Neural cell (in vitro differentiated cells): ENCODE results near the gene STX12. TPM values are rescaled to one million over a fixed set of nuclear protein-coding genes. Genes with fewer than 3 reads are reported as not detected.

Experiments used
- H2AFZ ChIP-seq: fragments of 200-600, 300-800 bp; sonication (generic), shearing (Covaris generic); 2 replicates; pipeline ENCODE4 v1.6.0; 2014; ENCODE audit warnings: low read depth, mild to moderate bottlenecking, antibody characterized with exemption, low read length, moderate library complexity
- H3F3A ChIP-seq: fragments of 200-600 bp; shearing (Covaris generic); 2 replicates; pipeline ENCODE4 v1.6.1; 2016; ENCODE audit warnings: mild to moderate bottlenecking, moderate library complexity, mixed read lengths, antibody characterized with exemption, low read length; ENCODE audit not compliant: insufficient read depth, poor library complexity, severe bottlenecking
- H3K27ac ChIP-seq: fragments of 200-600, 300-800 bp; sonication (generic), shearing (Covaris generic); 2 replicates; pipeline ENCODE4 v1.5.1; 2014; ENCODE audit warnings: mild to moderate bottlenecking, low read length, moderate library complexity
- H3K27me3 ChIP-seq: fragments of 300-800, 200-600 bp; sonication (generic), shearing (Covaris generic); 2 replicates; pipeline ENCODE4 v1.6.0; 2014; ENCODE audit warnings: mild to moderate bottlenecking, low read depth, low read length, moderate library complexity; ENCODE audit not compliant: insufficient read depth
- H3K36me3 ChIP-seq: fragments of 300-800, 200-600 bp; sonication (generic), shearing (Covaris generic); 2 replicates; pipeline ENCODE4 v1.5.1; 2014; ENCODE audit warnings: mild to moderate bottlenecking, antibody characterized with exemption, low read length, moderate library complexity; ENCODE audit not compliant: insufficient read depth
- H3K4me2 ChIP-seq: fragments of 300-800, 200-600 bp; sonication (generic), shearing (Covaris generic); 2 replicates; pipeline ENCODE4 v1.6.0; 2014; ENCODE audit warnings: mild to moderate bottlenecking, low read length
- H3K4me3 ChIP-seq: fragments of 300-800, 200-600 bp; sonication (generic), shearing (Covaris generic); 2 replicates; pipeline ENCODE4 v1.5.1; 2014; ENCODE audit warnings: mild to moderate bottlenecking, low read length, moderate library complexity
- H3K79me2 ChIP-seq: fragments of 200-600 bp; shearing (Covaris generic); replicated peaks from 2 replicates; pipeline ENCODE4 v1.6.0; 2014; ENCODE audit warnings: mild to moderate bottlenecking, low read length, moderate library complexity; ENCODE audit not compliant: insufficient read depth
- H3K9ac ChIP-seq: fragments of 300-800, 200-600 bp; sonication (generic), shearing (Covaris generic); 2 replicates; pipeline ENCODE4 v1.6.1; 2016; ENCODE audit warnings: mild to moderate bottlenecking, low read length, mixed read lengths
- H3K9me2 ChIP-seq: fragments of 200-600 bp; shearing (Covaris generic); 2 replicates; pipeline ENCODE4 v1.6.1; 2016; ENCODE audit warnings: mild to moderate bottlenecking, low read length, mixed read lengths; ENCODE audit not compliant: insufficient read depth
- H3K9me3 ChIP-seq: fragments of 200-600, 300-800 bp; sonication (generic), shearing (Covaris generic); 2 replicates; pipeline ENCODE4 v1.6.1; 2016; ENCODE audit warnings: mild to moderate bottlenecking, mixed run types, low read length, moderate library complexity, mixed read lengths
- H4K20me1 ChIP-seq: fragments of 200-600 bp; shearing (Covaris generic); 2 replicates; pipeline ENCODE4 v1.6.1; 2016; ENCODE audit warnings: mild to moderate bottlenecking, mixed run types; ENCODE audit not compliant: insufficient read depth
- CTCF ChIP-seq: fragments of 450-650 bp; IDR thresholded peaks from 2 replicates; pipeline ENCODE4 v1.5.1; 2014; ENCODE audit warnings: antibody characterized with exemption, mild to moderate bottlenecking, moderate library complexity; ENCODE audit not compliant: poor library complexity, severe bottlenecking
- EP300 ChIP-seq: fragments of 450-650 bp; conservative IDR thresholded peaks from 2 replicates; pipeline ENCODE4 v1.6.1; 2014; ENCODE audit warnings: antibody characterized with exemption, mild to moderate bottlenecking, moderate library complexity; ENCODE audit not compliant: poor library complexity, severe bottlenecking
- EZH2 ChIP-seq: fragments of 200-600, 300-800 bp; shearing (Covaris generic), sonication (generic); IDR thresholded peaks from 2 replicates; pipeline ENCODE4 v1.6.1; 2014; ENCODE audit warnings: antibody characterized with exemption, low read length, borderline replicate concordance, mild to moderate bottlenecking; ENCODE audit not compliant: insufficient read depth, poor library complexity, severe bottlenecking
- MXI1 ChIP-seq: fragments of 450-650 bp; conservative IDR thresholded peaks from 2 replicates; pipeline ENCODE4 v1.6.1; 2014; ENCODE audit warnings: antibody characterized with exemption, mild to moderate bottlenecking; ENCODE audit not compliant: poor library complexity, severe bottlenecking
- POLR2AphosphoS5 ChIP-seq: IDR thresholded peaks from 2 replicates; pipeline ENCODE4 v1.6.1; 2012
- RAD21 ChIP-seq: fragments of 450-650 bp; conservative IDR thresholded peaks from 2 replicates; pipeline ENCODE4 v1.6.1; 2014; ENCODE audit warnings: antibody characterized with exemption, mild to moderate bottlenecking, moderate library complexity
- REST ChIP-seq: IDR thresholded peaks from 2 replicates; pipeline ENCODE4 v1.6.1; 2012; ENCODE audit warnings: borderline replicate concordance
- SMC3 ChIP-seq: fragments of 450-650 bp; conservative IDR thresholded peaks from 2 replicates; pipeline ENCODE4 v1.6.1; 2014; ENCODE audit warnings: antibody characterized with exemption, mild to moderate bottlenecking, moderate library complexity; ENCODE audit not compliant: poor library complexity
- TAF1 ChIP-seq: IDR thresholded peaks from 2 replicates; pipeline ENCODE4 v1.6.1; 2012; ENCODE audit warnings: low read depth
- polyA plus RNA-seq: library from polyadenylated mRNA; depleted of rRNA; stranded (reverse); fragments of >200 nt; gene quantifications from 2 replicates; pipeline ENCODE4 v1.2.3, GENCODE V29; 2014

Gene STX12
- polyA plus RNA-seq, 1 donor from 2014 or later = 171 TPM

DNA sequence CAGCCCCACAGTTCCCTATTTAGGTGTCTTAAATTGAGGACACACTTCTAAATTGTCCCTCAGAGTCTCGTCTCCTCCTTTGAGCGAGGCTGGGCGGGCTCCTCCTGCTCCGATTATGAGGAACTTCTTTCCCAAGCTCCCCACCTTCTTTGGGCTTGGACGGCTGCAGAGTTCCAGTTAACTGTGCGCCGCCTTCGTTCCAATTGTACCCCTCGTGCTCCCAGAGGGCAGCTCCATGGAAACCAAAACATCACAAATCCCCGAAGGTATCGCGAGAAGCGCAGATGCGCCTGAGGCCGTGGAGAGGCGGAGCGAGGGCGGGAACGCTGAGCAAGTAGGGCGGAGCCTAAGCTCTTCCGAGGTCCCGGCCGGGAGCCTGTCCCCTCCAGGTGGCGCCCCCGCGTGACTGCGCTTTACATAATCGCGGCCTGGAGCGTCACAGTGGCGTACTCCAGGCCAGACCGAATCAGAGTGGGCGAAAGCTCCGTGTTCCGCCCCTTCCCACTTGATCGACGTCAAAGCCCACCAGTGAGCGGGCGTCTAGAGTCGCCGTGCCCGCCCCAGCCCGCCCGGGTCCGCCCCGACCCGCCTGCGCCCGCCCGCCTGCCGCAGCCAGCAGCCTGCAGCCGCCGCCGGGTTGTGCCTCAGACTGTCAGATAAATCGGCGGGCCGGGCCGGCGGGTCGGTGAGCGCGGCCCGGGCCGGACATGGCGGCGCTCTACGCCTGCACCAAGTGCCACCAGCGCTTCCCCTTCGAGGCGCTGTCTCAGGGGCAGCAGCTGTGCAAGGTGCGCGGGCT lies 47.4 kb upstream of the STX12 start, which contains the start of gene FAM76A:
FAM76A (plus strand) TSS at position 588 of the 799 bp plus-strand sequence; CDS start at position 708, 120 bp downstream.
- peak within 1 kb of the TSS; percentile 73 for H3K4me2 ChIP-seq
- TF ChIP-seq MXI1 (peak; percentile 36), EZH2 (no peak), TAF1 (no peak), EP300 (peak; percentile 26), POLR2AphosphoS5 (peak; percentile 71), SMC3 (peak; percentile 37), CTCF (peak; percentile 85), RAD21 (peak; percentile 18), REST (peak; percentile 45)
- no peaks in the 10 kb centered on the region for H3K36me3 ChIP-seq
- H3K9me3 ChIP-seq = no peaks in the 10 kb centered on the region
- H3K27me3 ChIP-seq = no peaks in the 10 kb centered on the region
- H2AFZ ChIP-seq = peak within 1 kb of the TSS; percentile 65
- peak within 1 kb of the TSS; percentile 76 for H3K9ac ChIP-seq
- no peaks in the 10 kb centered on the region for H3F3A ChIP-seq
- H3K27ac ChIP-seq = peak within 1 kb of the TSS; percentile 75
- H3K4me3 ChIP-seq = peak within 1 kb of the TSS; percentile 75
- H3K79me2 ChIP-seq = no peaks in the 10 kb centered on the region
- H4K20me1 ChIP-seq = no peaks in the 10 kb centered on the region
- no peaks in the 10 kb centered on the region for H3K9me2 ChIP-seq

DNA sequence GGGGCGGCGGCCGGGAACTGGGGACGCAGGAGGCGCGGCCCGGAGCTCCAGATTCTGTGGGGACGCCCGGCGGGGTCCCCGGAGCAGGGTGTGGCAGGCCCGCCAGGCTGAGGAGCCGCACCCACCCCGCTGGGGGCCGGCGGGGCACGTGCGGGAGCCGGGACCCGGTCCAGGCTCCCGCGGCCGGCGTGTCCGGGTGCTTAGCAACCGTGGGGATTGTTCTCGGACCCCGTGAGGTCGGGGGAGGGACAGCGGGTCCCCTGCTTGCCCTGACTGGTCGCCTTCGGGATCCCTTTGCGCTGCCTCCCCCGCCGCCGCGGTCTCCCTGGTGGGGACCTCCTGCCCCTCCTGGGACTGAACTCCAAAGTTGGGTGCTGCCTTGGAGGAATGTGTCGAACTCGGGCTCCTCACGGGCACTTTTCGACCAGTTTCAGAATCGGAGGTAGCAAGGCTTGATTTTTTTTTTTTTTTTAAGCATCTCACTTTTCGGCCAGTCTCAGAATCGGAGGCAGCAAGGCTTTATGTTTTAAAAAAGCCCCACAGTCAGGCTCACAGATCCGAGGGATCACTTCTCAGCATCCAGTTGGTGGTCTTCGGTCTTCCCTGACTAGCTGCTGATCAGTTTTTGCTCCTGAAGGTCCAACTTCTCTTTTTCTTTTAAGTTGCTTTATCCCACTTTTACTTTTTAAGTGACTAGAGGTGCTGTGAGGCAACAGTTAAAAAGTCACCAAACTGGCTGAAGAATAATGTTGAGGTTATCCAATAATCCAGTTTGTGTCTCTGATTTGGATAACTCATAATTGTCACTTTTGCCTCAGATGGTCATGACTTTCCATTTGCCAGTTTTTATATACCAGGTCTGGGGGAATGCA lies 46.6 kb upstream of the STX12 start:
- Histone ChIP-seq H3K9ac (peak overlapping the region; percentile 76), H3K27ac (peak overlapping the region; percentile 68), H4K20me1 (no peaks in the 10 kb centered on the region), H3K36me3 (no peaks in the 10 kb centered on the region), H3K9me3 (no peaks in the 10 kb centered on the region), H3K4me3 (peak overlapping the region; percentile 75), H3K9me2 (no peaks in the 10 kb centered on the region), H3K79me2 (no peaks in the 10 kb centered on the region), H3F3A (no peaks in the 10 kb centered on the region), H2AFZ (no peak overlapping the region), H3K4me2 (peak overlapping the region; percentile 73), H3K27me3 (no peaks in the 10 kb centered on the region)
- TF ChIP-seq TAF1 (no peak), MXI1 (peak; percentile 81)
